Keratinocyte (primary cell): ENCODE measurements around the gene KCNIP3. TPM values are rescaled to one million over a fixed set of nuclear protein-coding genes. Genes with fewer than 3 reads are reported as not detected.

ENCODE experiments used
- DNase-seq: peaks from one replicate; pipeline ENCODE4 v3.0.0-alpha.2; 2011; ENCODE audit warnings: low read depth, missing footprints, low spot score
- FAIRE-seq: peaks from 2 replicates; lab custom pipeline; 2011; peaks lifted over from hg19 to GRCh38; lab: Jason Lieb, UNC
- H2AFZ ChIP-seq: 2 replicates; pipeline ENCODE4 v1.6.0; 2012; ENCODE audit warnings: low read length, control low read depth, inconsistent platforms; ENCODE audit not compliant: control insufficient read depth
- H3K27ac ChIP-seq: 2 replicates; pipeline ENCODE4 v1.5.1; 2011; ENCODE audit warnings: low read length; ENCODE audit not compliant: control insufficient read depth, insufficient read depth
- H3K27me3 ChIP-seq: 3 replicates; pipeline ENCODE4 v1.6.0; 2011; ENCODE audit warnings: low read length; ENCODE audit not compliant: control insufficient read depth, insufficient read depth; ENCODE audit errors: extremely low read depth
- H3K36me3 ChIP-seq, 2 experiments: 2 replicates in 1 of 2; 3 replicates in 1 of 2; pipeline ENCODE4 v1.5.1; 2011; ENCODE audit warnings: low read length in 2 of 2, mild to moderate bottlenecking in 1 of 2; ENCODE audit not compliant: control insufficient read depth in 2 of 2, insufficient read depth in 2 of 2; ENCODE audit errors: extremely low read depth in 1 of 2
- H3K4me1 ChIP-seq: 3 replicates; pipeline ENCODE4 v1.5.1; 2011; ENCODE audit warnings: low read length; ENCODE audit not compliant: control insufficient read depth, insufficient read depth; ENCODE audit errors: extremely low read depth
- H3K4me2 ChIP-seq: 3 replicates; pipeline ENCODE4 v1.6.0; 2011; ENCODE audit warnings: low read depth, low read length; ENCODE audit not compliant: control insufficient read depth, insufficient read depth; ENCODE audit errors: extremely low read depth
- H3K4me3 ChIP-seq, 3 experiments: fragments of 200-600 bp in 1 of 3; sonication (generic) in 1 of 3; 2 replicates in 2 of 3; 3 replicates in 1 of 3; pipeline ENCODE4 v1.5.1; 2011 to 2016; ENCODE audit warnings: low read length in 3 of 3, mild to moderate bottlenecking in 3 of 3, control low read depth in 2 of 3, inconsistent platforms in 1 of 3, low read depth in 1 of 3, mixed read lengths in 1 of 3, mixed run types in 1 of 3, moderate library complexity in 1 of 3; ENCODE audit not compliant: control insufficient read depth in 2 of 3, insufficient read depth in 2 of 3; ENCODE audit errors: extremely low read depth in 1 of 3
- H3K79me2 ChIP-seq: 2 replicates; pipeline ENCODE4 v1.6.0; 2012; ENCODE audit warnings: low read length; ENCODE audit not compliant: control insufficient read depth, insufficient read depth
- H3K9ac ChIP-seq: 3 replicates; pipeline ENCODE4 v1.6.0; 2011; ENCODE audit warnings: low read length; ENCODE audit not compliant: control insufficient read depth, insufficient read depth; ENCODE audit errors: extremely low read depth
- H3K9me1 ChIP-seq: 3 replicates; pipeline ENCODE4 v1.6.0; 2011; ENCODE audit warnings: low read length; ENCODE audit not compliant: control insufficient read depth, insufficient read depth; ENCODE audit errors: extremely low read depth
- H3K9me3 ChIP-seq: 2 replicates; pipeline ENCODE4 v1.5.1; 2012; ENCODE audit warnings: low read depth, low read length; ENCODE audit not compliant: control insufficient read depth
- H4K20me1 ChIP-seq: 3 replicates; pipeline ENCODE4 v1.6.0; 2011; ENCODE audit warnings: low read length; ENCODE audit not compliant: control insufficient read depth, insufficient read depth; ENCODE audit errors: extremely low read depth
- EZH2 ChIP-seq: IDR thresholded peaks from one replicate; pipeline ENCODE4 v1.6.1; 2012; ENCODE audit warnings: inconsistent platforms, mild to moderate bottlenecking, low read length, moderate library complexity
- dilution Hi-C: fragments of 300-500 bp; cut with MboI; formaldehyde crosslinking; loops from one replicate; pipeline ENCODE4 v1.7.0; 2020; ENCODE audit warnings: low sequenced_read_pairs; ENCODE audit not compliant: extremely low pct_ligation_motif_present
- polyA plus RNA-seq, 5 experiments: library from polyadenylated mRNA; depleted of rRNA in 3 of 5; stranded (reverse) in 3 of 5; stranded (forward) in 1 of 5; unstranded in 1 of 5; fragments of >200 nt; gene quantifications; 1 replicate in 1 of 5; 2 replicates in 3 of 5; 3 replicates in 1 of 5; pipeline versions ENCODE4 v1.2.1 to v1.2.3, GENCODE V29; 2011 to 2012; ENCODE audit warnings: missing spikeins in 2 of 5, low read depth in 1 of 5, low replicate concordance in 1 of 5
- TF ChIP-seq, protein P1 (sequence below), 3 experiments: IDR thresholded peaks in 1 of 3; conservative IDR thresholded peaks in 1 of 3; optimal IDR thresholded peaks in 1 of 3; 2 replicates in 2 of 3; 3 replicates in 1 of 3; pipeline versions ENCODE3 to v1.5.1; 2011; ENCODE audit warnings: low read length in 3 of 3, mild to moderate bottlenecking in 3 of 3, moderate library complexity in 2 of 3, control low read depth in 1 of 3, inconsistent platforms in 1 of 3; ENCODE audit not compliant: insufficient read depth in 2 of 3; ENCODE audit errors: extremely low read depth in 1 of 3

Gene KCNIP3
- polyA plus RNA-seq, 1 donor (not counting 4 experiments of a cell fraction or from before 2014, with no cell fraction given) = 0.66 TPM

DNA sequence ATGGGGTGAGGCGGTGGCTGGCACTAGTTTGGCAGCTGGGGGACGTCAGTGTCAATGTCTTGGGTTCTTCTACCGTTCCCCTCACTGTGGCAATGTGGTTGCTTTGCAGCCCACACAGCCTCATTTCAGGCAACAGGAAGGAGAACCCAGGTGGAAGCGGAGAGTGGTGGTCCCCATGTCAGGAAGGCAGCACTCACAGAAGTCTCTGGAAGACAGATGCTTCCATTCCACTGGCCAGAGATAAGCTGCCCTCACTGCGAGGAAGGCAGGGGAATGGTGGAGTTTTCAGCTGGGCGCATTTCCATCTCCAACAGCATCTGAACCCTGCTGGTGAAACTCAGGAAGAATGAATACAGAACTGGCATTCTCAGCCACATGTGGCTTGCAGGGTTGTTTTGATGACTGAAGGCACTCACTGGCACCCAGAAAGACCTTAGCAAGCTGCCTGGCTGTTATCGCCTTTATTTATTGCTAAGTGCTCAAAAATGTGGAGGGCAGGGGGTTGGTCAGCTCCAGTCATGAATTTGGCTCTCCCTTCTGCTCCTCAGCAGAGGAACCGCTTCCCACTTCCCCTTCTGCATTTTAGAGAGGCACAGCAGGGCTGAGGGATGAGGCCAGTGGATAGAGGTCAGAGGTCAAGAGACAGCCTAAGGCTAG, 19.4 kb downstream of the KCNIP3 start:
- peaks cover 60% of the 10 kb centered on the region for H3K27me3 ChIP-seq
- H3K36me3 ChIP-seq = no peaks in the 10 kb centered on the region
- FAIRE-seq = no peak
- peaks cover 3% of the 10 kb centered on the region for H4K20me1 ChIP-seq
- no peak overlapping the region for H3K9ac ChIP-seq
- no peak overlapping the region for H3K4me3 ChIP-seq
- DNase-seq = no peak
- H2AFZ ChIP-seq = no peak overlapping the region
- H3K79me2 ChIP-seq = no peaks in the 10 kb centered on the region
- no peaks in the 10 kb centered on the region for H3K9me3 ChIP-seq
- dilution Hi-C loops = no loop called here
- peaks cover 2% of the 10 kb centered on the region for H3K9me1 ChIP-seq
- H3K4me2 ChIP-seq = peak overlapping the region; percentile 71
- no peak overlapping the region for H3K27ac ChIP-seq
- TF ChIP-seq, protein P1, sequence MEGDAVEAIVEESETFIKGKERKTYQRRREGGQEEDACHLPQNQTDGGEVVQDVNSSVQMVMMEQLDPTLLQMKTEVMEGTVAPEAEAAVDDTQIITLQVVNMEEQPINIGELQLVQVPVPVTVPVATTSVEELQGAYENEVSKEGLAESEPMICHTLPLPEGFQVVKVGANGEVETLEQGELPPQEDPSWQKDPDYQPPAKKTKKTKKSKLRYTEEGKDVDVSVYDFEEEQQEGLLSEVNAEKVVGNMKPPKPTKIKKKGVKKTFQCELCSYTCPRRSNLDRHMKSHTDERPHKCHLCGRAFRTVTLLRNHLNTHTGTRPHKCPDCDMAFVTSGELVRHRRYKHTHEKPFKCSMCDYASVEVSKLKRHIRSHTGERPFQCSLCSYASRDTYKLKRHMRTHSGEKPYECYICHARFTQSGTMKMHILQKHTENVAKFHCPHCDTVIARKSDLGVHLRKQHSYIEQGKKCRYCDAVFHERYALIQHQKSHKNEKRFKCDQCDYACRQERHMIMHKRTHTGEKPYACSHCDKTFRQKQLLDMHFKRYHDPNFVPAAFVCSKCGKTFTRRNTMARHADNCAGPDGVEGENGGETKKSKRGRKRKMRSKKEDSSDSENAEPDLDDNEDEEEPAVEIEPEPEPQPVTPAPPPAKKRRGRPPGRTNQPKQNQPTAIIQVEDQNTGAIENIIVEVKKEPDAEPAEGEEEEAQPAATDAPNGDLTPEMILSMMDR (optimal IDR thresholded peaks at IDR 0.05 in 1 of 3, IDR thresholded peaks at IDR 0.05 in 1 of 3, conservative IDR thresholded peaks at IDR 0.05 in 1 of 3; ENCODE audit: extremely low read depth in 1 of 3, insufficient read depth in 2 of 3, low read length in 3 of 3) = peak in 1 of 3 experiments; percentile 19
- no peak for TF ChIP-seq EZH2
- peaks cover 38% of the 10 kb centered on the region for H3K4me1 ChIP-seq

DNA sequence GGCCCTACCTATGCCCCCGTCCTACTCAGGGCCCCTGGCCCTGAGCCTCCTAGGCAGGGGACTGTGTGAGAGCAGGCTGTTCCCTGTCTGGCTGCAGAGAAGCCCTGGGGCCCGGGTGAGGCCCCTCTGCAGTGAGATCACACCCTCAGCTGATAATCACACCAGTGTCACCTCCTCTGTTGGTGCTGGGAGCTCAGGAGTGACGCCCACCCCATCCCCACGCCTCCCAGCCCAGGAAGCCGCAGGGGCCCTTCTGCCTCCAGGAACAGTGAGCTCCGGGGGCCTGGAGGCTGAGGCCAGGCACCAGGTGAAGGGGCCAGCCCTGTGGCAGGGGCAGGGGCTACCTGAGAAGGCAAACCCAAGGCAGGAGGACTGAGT, 20.0 kb downstream of the KCNIP3 start:
- Histone ChIP-seq H4K20me1 (peaks cover 3% of the 10 kb centered on the region), H3K9ac (no peak overlapping the region), H3K27ac (no peak overlapping the region), H3K9me3 (no peaks in the 10 kb centered on the region), H3K79me2 (no peaks in the 10 kb centered on the region), H3K27me3 (peaks cover 60% of the 10 kb centered on the region), H3K36me3 (no peaks in the 10 kb centered on the region), H3K9me1 (peaks cover 2% of the 10 kb centered on the region), H2AFZ (no peak overlapping the region), H3K4me1 (peaks cover 38% of the 10 kb centered on the region), H3K4me3 (no peak overlapping the region), H3K4me2 (peak overlapping the region; percentile 71)
- dilution Hi-C loops = no loop called here
- FAIRE-seq = no peak
- TF ChIP-seq EZH2 = no peak
- TF ChIP-seq, protein P1 (optimal IDR thresholded peaks at IDR 0.05 in 1 of 3, IDR thresholded peaks at IDR 0.05 in 1 of 3, conservative IDR thresholded peaks at IDR 0.05 in 1 of 3; ENCODE audit: extremely low read depth in 1 of 3, insufficient read depth in 2 of 3, low read length in 3 of 3) = no peak
- peak; percentile 49 for DNase-seq
